ENCODE data around the gene PANK4. TPM values are rescaled to one million over a fixed set of nuclear protein-coding genes. Genes with fewer than 3 reads are reported as not detected.
"Not testable (repeated sequence)": the region's sequence is repeated elsewhere in the genome, so short reads cannot be mapped to it uniquely, and the experiment has no call there.

The PANK4 gene
- 10 to 100 TPM; 40.3 to 46.3 TPM for total RNA-seq
- 25.0 TPM for polyA plus RNA-seq

DNA sequence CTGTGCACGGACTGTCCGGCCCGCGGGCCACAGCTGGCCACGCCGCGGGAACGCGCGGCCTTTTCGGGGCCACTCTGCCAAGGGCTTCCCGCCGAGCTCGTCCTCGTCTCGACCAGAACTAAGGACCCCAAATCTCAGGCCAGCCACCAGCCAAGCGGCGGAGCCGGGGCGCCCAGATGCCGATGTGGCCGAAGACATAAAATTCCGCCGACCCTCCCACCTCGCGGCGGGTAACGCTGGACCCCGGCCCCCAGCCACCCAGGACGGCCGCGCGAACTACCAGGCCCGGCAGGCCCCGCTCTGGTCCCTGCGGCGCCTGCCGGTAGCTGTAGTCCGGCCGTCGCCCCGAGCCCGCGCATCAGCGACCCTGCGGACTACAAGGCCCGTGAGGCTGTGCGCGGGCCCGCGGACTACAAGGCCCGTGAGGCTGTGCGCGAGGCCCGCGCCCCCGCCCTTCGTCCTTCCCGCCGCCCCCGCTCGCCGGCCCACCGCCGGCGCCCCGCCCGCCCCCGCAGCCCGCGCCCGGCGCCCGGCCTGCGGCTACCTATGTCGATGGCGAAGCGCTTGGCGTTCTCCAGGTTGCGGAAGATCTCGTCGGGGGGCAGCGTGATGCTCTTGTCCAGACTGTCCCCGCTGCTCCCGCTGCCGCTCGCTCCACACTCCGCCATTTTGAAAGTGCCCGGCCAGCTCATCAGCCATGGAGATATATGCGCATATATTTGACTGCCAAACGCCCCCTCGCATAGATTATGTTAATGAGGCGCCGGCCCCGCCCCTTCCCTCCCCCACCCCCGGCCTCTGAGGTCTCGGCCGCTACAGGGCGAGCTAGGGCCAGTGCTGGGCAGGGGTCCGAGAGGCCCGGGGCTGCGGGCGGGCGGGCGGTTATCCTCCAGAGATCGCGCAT is at the start of gene PANK4:
Gene PANK4 (minus strand): TSS at position 677 of the 904 bp plus-strand sequence. CDS start 9 bp downstream, at position 668.
- Mint-ChIP-seq H3K4me1 (peaks cover 40 to 69% (median 44%) of the 10 kb centered on the region in 3 donors), H3K27ac (peak within 1 kb of the TSS; percentile 86 to 98 (median 97)), H3K9me3 (no peaks in the 10 kb centered on the region), H3K27me3 (peaks cover 9 to 11% of the 10 kb centered on the region in 2 donors), H3K36me3 (peaks cover 0 to 23% (median 0%) of the 10 kb centered on the region in 3 donors), H3K4me3 (peak within 1 kb of the TSS; percentile 88 to 99 (median 90))
- H3K36me3 ChIP-seq (ENCODE audit: insufficient read depth, low read length), result peaks cover 5% of the 10 kb centered on the region
- peak within 1 kb of the TSS; percentile 93 for H3K4me3 ChIP-seq (ENCODE audit: low read length)
- DNase-seq, result peak; percentile 79 to 90 (median 85)
- H3K27ac ChIP-seq (ENCODE audit: low read depth, low read length), result peak within 1 kb of the TSS; percentile 62
- CTCF ChIA-PET, result interaction anchor here (0.8 to 7.1 kb wide), 6 partner anchors 9 to 110 kb away, joined by 3 to 134 read pairs (median 5); partner anchors contain the start of genes PRXL2B and TNFRSF14
- POLR2A ChIA-PET, result interaction anchor here (0.6 to 4.8 kb wide), 15 partner anchors 14 to 335 kb away, joined by 3 to 87 read pairs (median 5); partner anchors contain the start of genes MORN1, PEX10, PRXL2B and RER1
- H3K4me1 ChIP-seq (ENCODE audit: insufficient read depth, low read length), result peaks cover 57% of the 10 kb centered on the region
- peaks cover 7% of the 10 kb centered on the region for H3K27me3 ChIP-seq (ENCODE audit: insufficient read depth, low read length, poor library complexity, severe bottlenecking)
- no peaks in the 10 kb centered on the region for H3K9me3 ChIP-seq (ENCODE audit: low read length)

- POLR2A ChIA-PET, result no interaction called here
- Histone ChIP-seq H3K4me3 (ENCODE audit: low read length) (no peak overlapping the region), H3K27me3 (ENCODE audit: insufficient read depth, low read length, poor library complexity, severe bottlenecking) (no peaks in the 10 kb centered on the region), H3K36me3 (ENCODE audit: insufficient read depth, low read length) (no peaks in the 10 kb centered on the region), H3K4me1 (ENCODE audit: insufficient read depth, low read length) (peaks cover 31% of the 10 kb centered on the region), H3K9me3 (ENCODE audit: low read length) (no peaks in the 10 kb centered on the region), H3K27ac (ENCODE audit: low read depth, low read length) (no peak overlapping the region)
- H3K9me3 Mint-ChIP-seq, result peaks cover 0 to 11% (median 6%) of the 10 kb centered on the region in 5 donors
- H3K4me1 Mint-ChIP-seq, result peaks cover 18 to 24% (median 21%) of the 10 kb centered on the region in 3 donors
- CTCF ChIA-PET, result interaction anchor here (1.0 kb wide), 1 partner anchor 12 kb away, joined by 6 read pairs; no protein-coding TSS in a partner anchor
- H3K27me3 Mint-ChIP-seq, result peaks cover 0 to 4% of the 10 kb centered on the region in 2 donors
- H3K27ac Mint-ChIP-seq, result peak overlapping the region in 2 of 8 donors; percentile 38 to 66
- H3K36me3 Mint-ChIP-seq, result peaks cover 0 to 5% (median 2%) of the 10 kb centered on the region in 3 donors
- no peak overlapping the region for H3K4me3 Mint-ChIP-seq
- no peak for DNase-seq
Observed at GRCh38 chr1:2574350-2574749, 48.0 kb upstream of the PANK4 start.

- Mint-ChIP-seq H3K9me3 (peaks cover 0 to 11% (median 6%) of the 10 kb centered on the region in 5 donors), H3K27me3 (peaks cover 0 to 2% of the 10 kb centered on the region in 2 donors), H3K36me3 (peaks cover 0 to 2% (median 0%) of the 10 kb centered on the region in 3 donors), H3K4me1 (peaks cover 11 to 15% (median 12%) of the 10 kb centered on the region in 3 donors), H3K27ac (peak overlapping the region in 3 of 8 donors; percentile 38 to 66 (median 64)), H3K4me3 (peak overlapping the region in 1 of 7 donors; percentile 24)
- H3K4me1 ChIP-seq (ENCODE audit: insufficient read depth, low read length), result peaks cover 22% of the 10 kb centered on the region
- no peaks in the 10 kb centered on the region for H3K36me3 ChIP-seq (ENCODE audit: insufficient read depth, low read length)
- no peak overlapping the region for H3K27ac ChIP-seq (ENCODE audit: low read depth, low read length)
- H3K27me3 ChIP-seq (ENCODE audit: insufficient read depth, low read length, poor library complexity, severe bottlenecking), result no peaks in the 10 kb centered on the region
- no peaks in the 10 kb centered on the region for H3K9me3 ChIP-seq (ENCODE audit: low read length)
- no peak overlapping the region for H3K4me3 ChIP-seq (ENCODE audit: low read length)
- CTCF ChIA-PET, result interaction anchor here (1.0 to 1.6 kb wide), 2 partner anchors 11 to 12 kb away, joined by 4 to 6 read pairs; no protein-coding TSS in a partner anchor
- POLR2A ChIA-PET, result no interaction called here
- no peak for DNase-seq
Observed at GRCh38 chr1:2573250-2573920, 47.0 kb upstream of the PANK4 start.

- Histone ChIP-seq H3K4me3 (ENCODE audit: low read length) (no peak overlapping the region), H3K27me3 (ENCODE audit: insufficient read depth, low read length, poor library complexity, severe bottlenecking) (no peaks in the 10 kb centered on the region), H3K4me1 (ENCODE audit: insufficient read depth, low read length) (peaks cover 6% of the 10 kb centered on the region), H3K36me3 (ENCODE audit: insufficient read depth, low read length) (no peaks in the 10 kb centered on the region), H3K9me3 (ENCODE audit: low read length) (no peaks in the 10 kb centered on the region), H3K27ac (ENCODE audit: low read depth, low read length) (no peak overlapping the region)
- H3K36me3 Mint-ChIP-seq, result peaks cover 0 to 2% (median 0%) of the 10 kb centered on the region in 3 donors
- no peak overlapping the region for H3K27ac Mint-ChIP-seq
- ChIA-PET CTCF (no interaction called here), POLR2A (no interaction called here)
- H3K27me3 Mint-ChIP-seq, result no peaks in the 10 kb centered on the region
- H3K4me1 Mint-ChIP-seq, result peaks cover 0 to 3% (median 0%) of the 10 kb centered on the region in 3 donors
- peaks cover 0 to 11% (median 6%) of the 10 kb centered on the region in 5 donors for H3K9me3 Mint-ChIP-seq
- no peak overlapping the region for H3K4me3 Mint-ChIP-seq
- DNase-seq, result no peak
Observed at GRCh38 chr1:2571348-2571747, 45.0 kb upstream of the PANK4 start.

GRCh38 chr1:2570332-2570731 is 43.9 kb upstream of the PANK4 start:
- H3K4me3 Mint-ChIP-seq, result no peak overlapping the region
- peak overlapping the region in 1 of 8 donors; percentile 43 for H3K27ac Mint-ChIP-seq
- H3K27me3 ChIP-seq (ENCODE audit: insufficient read depth, low read length, poor library complexity, severe bottlenecking), result no peaks in the 10 kb centered on the region
- no peak for DNase-seq
- CTCF ChIA-PET, result no interaction called here
- peaks cover 0 to 2% (median 0%) of the 10 kb centered on the region in 3 donors for H3K36me3 Mint-ChIP-seq
- no peaks in the 10 kb centered on the region for H3K27me3 Mint-ChIP-seq
- H3K27ac ChIP-seq (ENCODE audit: low read depth, low read length), result no peak overlapping the region
- H3K9me3 ChIP-seq (ENCODE audit: low read length), result no peaks in the 10 kb centered on the region
- H3K4me1 ChIP-seq (ENCODE audit: insufficient read depth, low read length), result no peaks in the 10 kb centered on the region
- peaks cover 0 to under 1% (median 0%) of the 10 kb centered on the region in 3 donors for H3K4me1 Mint-ChIP-seq
- H3K4me3 ChIP-seq (ENCODE audit: low read length), result no peak overlapping the region
- peaks cover 0 to 11% (median 6%) of the 10 kb centered on the region in 5 donors for H3K9me3 Mint-ChIP-seq
- no peaks in the 10 kb centered on the region for H3K36me3 ChIP-seq (ENCODE audit: insufficient read depth, low read length)
- POLR2A ChIA-PET, result no interaction called here

DNA sequence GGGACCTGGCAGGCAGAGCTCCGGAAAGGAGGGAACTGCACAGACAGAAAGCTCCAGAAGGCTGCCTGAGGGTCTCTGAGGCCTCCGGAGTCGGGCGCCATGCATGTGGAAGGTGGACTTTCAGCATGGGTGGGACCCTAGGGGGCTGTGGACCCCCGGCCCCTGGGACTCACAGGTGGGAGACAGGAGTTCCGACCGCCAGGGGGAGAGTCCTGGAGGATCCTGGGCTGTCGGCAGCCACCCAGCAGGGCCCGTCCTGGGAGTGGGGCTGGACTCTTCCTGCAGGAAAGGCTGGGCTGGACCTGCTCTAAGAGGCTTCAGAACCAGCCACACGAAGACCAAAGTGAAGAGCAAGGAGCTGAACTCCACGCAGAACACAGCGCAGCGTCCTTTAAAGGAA is 43.3 kb upstream of the PANK4 start:
- H3K27me3 Mint-ChIP-seq; H3K27ac ChIP-seq (ENCODE audit: low read depth, low read length); H3K27ac Mint-ChIP-seq; H3K4me3 Mint-ChIP-seq; H3K36me3 ChIP-seq (ENCODE audit: insufficient read depth, low read length); H3K27me3 ChIP-seq (ENCODE audit: insufficient read depth, low read length, poor library complexity, severe bottlenecking); H3K4me1 ChIP-seq (ENCODE audit: insufficient read depth, low read length); POLR2A ChIA-PET; CTCF ChIA-PET; DNase-seq; H3K9me3 ChIP-seq (ENCODE audit: low read length); H3K4me3 ChIP-seq (ENCODE audit: low read length); H3K36me3 Mint-ChIP-seq; H3K4me1 Mint-ChIP-seq: not testable (repeated sequence)
- H3K9me3 Mint-ChIP-seq, result peaks cover 0 to 11% (median 6%) of the 10 kb centered on the region in 5 donors

DNA sequence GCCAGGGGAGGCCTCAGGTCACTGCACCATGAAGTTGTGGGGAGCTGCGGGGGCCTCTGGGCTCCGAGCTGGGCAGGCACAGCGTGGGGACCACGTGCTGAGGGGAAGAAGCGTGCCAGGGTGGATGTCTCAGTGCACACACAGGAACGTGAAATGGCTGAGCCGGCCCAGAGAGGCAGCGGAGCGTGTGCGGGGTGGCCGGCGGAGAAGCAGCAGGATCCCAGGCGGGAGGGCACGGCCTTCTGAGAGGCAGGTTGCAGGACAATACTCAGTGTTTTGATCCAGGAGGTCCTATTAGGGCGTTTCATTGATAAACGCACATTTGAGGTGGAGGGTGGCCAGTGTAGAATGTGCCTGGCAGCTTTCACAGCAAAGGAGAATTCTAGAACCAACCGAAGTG is 42.7 kb upstream of the PANK4 start:
- Histone ChIP-seq H3K4me1 (ENCODE audit: insufficient read depth, low read length) (no peaks in the 10 kb centered on the region), H3K9me3 (ENCODE audit: low read length) (no peaks in the 10 kb centered on the region), H3K4me3 (ENCODE audit: low read length) (no peak overlapping the region), H3K27ac (ENCODE audit: low read depth, low read length) (no peak overlapping the region), H3K27me3 (ENCODE audit: insufficient read depth, low read length, poor library complexity, severe bottlenecking) (no peaks in the 10 kb centered on the region), H3K36me3 (ENCODE audit: insufficient read depth, low read length) (no peaks in the 10 kb centered on the region)
- ChIA-PET POLR2A (no interaction called here), CTCF (no interaction called here)
- Mint-ChIP-seq H3K4me1 (peaks cover 0 to 3% (median 0%) of the 10 kb centered on the region in 3 donors), H3K9me3 (peaks cover 0 to 11% (median 6%) of the 10 kb centered on the region in 5 donors), H3K27ac (no peak overlapping the region), H3K36me3 (peaks cover 0 to 2% (median 0%) of the 10 kb centered on the region in 3 donors), H3K4me3 (no peak overlapping the region), H3K27me3 (no peaks in the 10 kb centered on the region)
- no peak for DNase-seq

Data from CD8-positive, alpha-beta memory T cell (primary cell).